Ascending aorta (tissue), 2 donors: ENCODE data around the gene CRELD1. TPM values are rescaled to one million over a fixed set of nuclear protein-coding genes. Genes with fewer than 3 reads are reported as not detected.
"Not testable (repeated sequence)": the region's sequence is repeated elsewhere in the genome, so short reads cannot be mapped to it uniquely, and the experiment has no call there.

Source experiments
- DNase-seq, 2 donors: peaks; one replicate each; pipeline ENCODE4 v3.0.0-alpha.2; 2019; ENCODE audit warnings: low spot score in 2 of 2
- H3K27ac ChIP-seq, 2 donors: fragments of 200-600 bp; sonication (generic); one replicate each; pipeline ENCODE4 v1.5.1; 2016 to 2017; ENCODE audit warnings: mild to moderate bottlenecking in 1 of 2
- H3K27me3 ChIP-seq: fragments of 200-600 bp; sonication (generic); one replicate; pipeline ENCODE4 v1.5.1; 2017
- H3K36me3 ChIP-seq, 2 donors: fragments of 200-600 bp; sonication (generic); one replicate each; pipeline ENCODE4 v1.5.1; 2016
- H3K4me1 ChIP-seq, 2 donors: fragments of 200-600 bp; sonication (generic); one replicate each; pipeline ENCODE4 v1.5.1; 2016 to 2017; ENCODE audit warnings: mild to moderate bottlenecking in 1 of 2
- H3K4me3 ChIP-seq, 2 donors: fragments of 200-600 bp; sonication (generic); one replicate each; pipeline ENCODE4 v1.5.1; 2016 to 2017; ENCODE audit warnings: mild to moderate bottlenecking in 1 of 2
- H3K9me3 ChIP-seq, 2 donors: fragments of 200-600 bp; sonication (generic); one replicate each; pipeline ENCODE4 v1.5.1; 2016
- CTCF ChIP-seq, 3 experiments: fragments of 200-600 bp in 2 of 3; fragments of 450-650 bp in 1 of 3; sonication (generic) in 2 of 3; IDR thresholded peaks; one replicate each; pipeline ENCODE4 v1.5.1; 2016 to 2019; ENCODE audit warnings: antibody characterized with exemption in 3 of 3, mild to moderate bottlenecking in 1 of 3, moderate library complexity in 1 of 3
- intact Hi-C: fragments of 100-400 bp; cut with DNase I; formaldehyde crosslinking; loops from one replicate; pipeline ENCODE4 v1.15.1; 2023
- total RNA-seq: library from RNA; depleted of rRNA; stranded (reverse); fragments of >200 nt; gene quantifications from one replicate; pipeline ENCODE4 v1.1.0, GENCODE V29; 2016

The CRELD1 gene
- total RNA-seq, 1 donor from 2014 or later, result 35.8 TPM

- no peak for DNase-seq
- Histone ChIP-seq H3K27me3 (no peaks in the 10 kb centered on the region), H3K4me3 (no peak overlapping the region), H3K36me3 (peaks cover 0 to 11% of the 10 kb centered on the region in 2 donors), H3K27ac (peak overlapping the region in 1 of 2 donors; percentile 13), H3K4me1 (peaks cover 0 to 6% of the 10 kb centered on the region in 2 donors), H3K9me3 (no peaks in the 10 kb centered on the region)
- no peak for TF ChIP-seq CTCF (IDR thresholded peaks at IDR 0.05)
- intact Hi-C loops, result no loop called here
Observed at GRCh38 chr3:9897408-9898372, 35.9 kb upstream of the CRELD1 start.

GRCh38 chr3:9898467-9899241 lies 35.0 kb upstream of the CRELD1 start:
- no peak for TF ChIP-seq CTCF (IDR thresholded peaks at IDR 0.05)
- peak overlapping the region in 1 of 2 donors; percentile 13 for H3K27ac ChIP-seq

GRCh38 chr3:9899289-9899791 lies 34.3 kb upstream of the CRELD1 start:
- intact Hi-C loops, result no loop called here
- TF ChIP-seq CTCF (IDR thresholded peaks at IDR 0.05), result no peak

More at GRCh38 chr3:9898467-9899241, 35.0 kb upstream of the CRELD1 start:
- peaks cover 0 to 2% of the 10 kb centered on the region in 2 donors for H3K36me3 ChIP-seq
- no peaks in the 10 kb centered on the region for H3K9me3 ChIP-seq
- no peaks in the 10 kb centered on the region for H3K27me3 ChIP-seq
- no peak for DNase-seq
- peaks cover 0 to 6% of the 10 kb centered on the region in 2 donors for H3K4me1 ChIP-seq
- intact Hi-C loops, result no loop called here
- no peak overlapping the region for H3K4me3 ChIP-seq

GRCh38 chr3:9900965-9901415 lies 32.6 kb upstream of the CRELD1 start:
- DNase-seq, H3K4me1 ChIP-seq, intact Hi-C loops: not testable (repeated sequence)

More at GRCh38 chr3:9899289-9899791, 34.3 kb upstream of the CRELD1 start:
- H3K27me3 ChIP-seq, result no peaks in the 10 kb centered on the region
- DNase-seq, result no peak
- H3K36me3 ChIP-seq, result no peaks in the 10 kb centered on the region
- peaks cover 0 to 6% of the 10 kb centered on the region in 2 donors for H3K4me1 ChIP-seq
- H3K9me3 ChIP-seq, result no peaks in the 10 kb centered on the region
- H3K27ac ChIP-seq, result no peak overlapping the region
- H3K4me3 ChIP-seq, result no peak overlapping the region

GRCh38 chr3:9901967-9902366 lies 31.7 kb upstream of the CRELD1 start:
- Histone ChIP-seq H3K36me3 (no peaks in the 10 kb centered on the region), H3K27me3 (no peaks in the 10 kb centered on the region), H3K9me3 (no peaks in the 10 kb centered on the region), H3K4me1 (peaks cover 0 to 6% of the 10 kb centered on the region in 2 donors), H3K4me3 (no peak overlapping the region), H3K27ac (peak overlapping the region; percentile 82 to 84)
- intact Hi-C loops, result no loop called here
- no peak for TF ChIP-seq CTCF (IDR thresholded peaks at IDR 0.05)
- no peak for DNase-seq

More at GRCh38 chr3:9900965-9901415, 32.6 kb upstream of the CRELD1 start:
- H3K36me3 ChIP-seq, H3K27me3 ChIP-seq, H3K4me3 ChIP-seq, H3K27ac ChIP-seq, H3K9me3 ChIP-seq: not testable (repeated sequence)
